ENCODE results near the gene IP6K1. TPM values are rescaled to one million over a fixed set of nuclear protein-coding genes. Genes with fewer than 3 reads are reported as not detected.
A peak's percentile ranks its signal among the peaks of the same experiment; 100 is the strongest.

IP6K1 gene
- total and polyA plus RNA-seq, 2 donors (not counting 1 experiment from before 2014, with no cell fraction given) = 27.8 to 77.8 TPM

DNA sequence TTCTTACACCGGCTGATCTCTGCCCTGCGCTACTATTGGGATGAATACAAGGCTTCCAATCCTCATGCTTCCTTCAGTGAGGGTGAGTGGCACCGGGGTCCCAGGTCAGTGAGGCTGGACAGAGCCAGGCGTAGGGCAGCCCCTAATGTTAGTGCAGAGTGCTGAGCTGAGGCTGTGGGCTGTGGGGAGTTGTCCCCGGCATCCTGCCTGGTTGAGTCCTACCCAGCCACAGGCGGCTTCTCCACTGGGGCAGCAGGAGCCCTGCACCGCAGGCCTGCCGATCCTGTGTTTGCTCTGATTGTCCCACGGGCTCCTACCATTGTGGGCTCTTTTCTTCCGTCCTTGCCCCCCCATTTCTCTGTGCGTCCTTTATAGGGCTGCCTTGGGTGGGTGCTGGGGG, 83.7 kb downstream of the IP6K1 start:
- Histone ChIP-seq H3K4me3 (ENCODE audit: control extremely low read depth in 1 of 5, extremely low read depth in 1 of 5, insufficient read depth in 1 of 5, low read depth in 2 of 5, low read length in 4 of 5) (no peak overlapping the region), H3K4me1 (ENCODE audit: control insufficient read depth in 2 of 2, insufficient read depth in 2 of 2, low read length in 2 of 2) (no peaks in the 10 kb centered on the region), H2AFZ (ENCODE audit: insufficient read depth, low read depth, low read length, poor library complexity, severe bottlenecking) (no peak overlapping the region), H3K27ac (ENCODE audit: low read length in 2 of 2) (no peak overlapping the region), H3K27me3 (replicated peaks in 1 of 4; ENCODE audit: control extremely low read depth in 1 of 4, control insufficient read depth in 3 of 4, insufficient read depth in 4 of 4, low read length in 3 of 4) (no peaks in the 10 kb centered on the region), H3K9ac (ENCODE audit: low read length) (no peak overlapping the region), H3K4me2 (replicated peaks; ENCODE audit: low read depth, low read length, poor library complexity, severe bottlenecking) (no peak overlapping the region), H3K79me2 (ENCODE audit: control insufficient read depth, insufficient read depth, low read length) (no peaks in the 10 kb centered on the region), H4K20me1 (ENCODE audit: control insufficient read depth, insufficient read depth, low read length, poor library complexity, severe bottlenecking) (no peaks in the 10 kb centered on the region), H3K9me3 (ENCODE audit: control extremely low read depth in 1 of 3, control insufficient read depth in 2 of 3, insufficient read depth in 1 of 3, low read length in 2 of 3) (peaks cover 0 to 3% (median 0%) of the 10 kb centered on the region in 3 donors), H3K36me3 (replicated peaks in 1 of 2; ENCODE audit: control extremely low read depth in 1 of 2, control insufficient read depth in 1 of 2, extremely low read depth in 1 of 2, insufficient read depth in 2 of 2, low read length in 1 of 2) (peaks cover 0 to 49% of the 10 kb centered on the region in 2 experiments)
- 94% methylated on average over 9 of the region's 11 CpGs for WGBS (ENCODE audit: insufficient coverage)
- intact Hi-C loops (cut with micrococcal nuclease) = loop anchor here (1.0 kb wide), 2 partner anchors 100 to 204 kb away; no protein-coding TSS in a partner anchor
- H3K4me3 Mint-ChIP-seq = no peak overlapping the region
- CTCF ChIA-PET = interaction anchor here (0.6 to 5.0 kb wide), 4 partner anchors 16 to 370 kb away, joined by 3 to 40 read pairs (median 7); no protein-coding TSS in a partner anchor
- H3K4me1 Mint-ChIP-seq = peaks cover 6% of the 10 kb centered on the region
- no peaks in the 10 kb centered on the region for H3K9me3 Mint-ChIP-seq (ENCODE audit: insufficient read depth)
- TF ChIP-seq EZH2 (IDR thresholded peaks at IDR 0.05; ENCODE audit: borderline replicate concordance, insufficient read depth, low read depth, low read length, poor library complexity, severe bottlenecking) = no peak
- TF ChIP-seq, protein P1, sequence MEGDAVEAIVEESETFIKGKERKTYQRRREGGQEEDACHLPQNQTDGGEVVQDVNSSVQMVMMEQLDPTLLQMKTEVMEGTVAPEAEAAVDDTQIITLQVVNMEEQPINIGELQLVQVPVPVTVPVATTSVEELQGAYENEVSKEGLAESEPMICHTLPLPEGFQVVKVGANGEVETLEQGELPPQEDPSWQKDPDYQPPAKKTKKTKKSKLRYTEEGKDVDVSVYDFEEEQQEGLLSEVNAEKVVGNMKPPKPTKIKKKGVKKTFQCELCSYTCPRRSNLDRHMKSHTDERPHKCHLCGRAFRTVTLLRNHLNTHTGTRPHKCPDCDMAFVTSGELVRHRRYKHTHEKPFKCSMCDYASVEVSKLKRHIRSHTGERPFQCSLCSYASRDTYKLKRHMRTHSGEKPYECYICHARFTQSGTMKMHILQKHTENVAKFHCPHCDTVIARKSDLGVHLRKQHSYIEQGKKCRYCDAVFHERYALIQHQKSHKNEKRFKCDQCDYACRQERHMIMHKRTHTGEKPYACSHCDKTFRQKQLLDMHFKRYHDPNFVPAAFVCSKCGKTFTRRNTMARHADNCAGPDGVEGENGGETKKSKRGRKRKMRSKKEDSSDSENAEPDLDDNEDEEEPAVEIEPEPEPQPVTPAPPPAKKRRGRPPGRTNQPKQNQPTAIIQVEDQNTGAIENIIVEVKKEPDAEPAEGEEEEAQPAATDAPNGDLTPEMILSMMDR (IDR thresholded peaks at IDR 0.05) = no peak
- ATAC-seq (ENCODE audit: low read depth) = no peak
- H3K27me3 Mint-ChIP-seq = no peaks in the 10 kb centered on the region
- POLR2A ChIA-PET = no interaction called here
- H3K27ac Mint-ChIP-seq = no peak overlapping the region
- no peak for DNase-seq

DNA sequence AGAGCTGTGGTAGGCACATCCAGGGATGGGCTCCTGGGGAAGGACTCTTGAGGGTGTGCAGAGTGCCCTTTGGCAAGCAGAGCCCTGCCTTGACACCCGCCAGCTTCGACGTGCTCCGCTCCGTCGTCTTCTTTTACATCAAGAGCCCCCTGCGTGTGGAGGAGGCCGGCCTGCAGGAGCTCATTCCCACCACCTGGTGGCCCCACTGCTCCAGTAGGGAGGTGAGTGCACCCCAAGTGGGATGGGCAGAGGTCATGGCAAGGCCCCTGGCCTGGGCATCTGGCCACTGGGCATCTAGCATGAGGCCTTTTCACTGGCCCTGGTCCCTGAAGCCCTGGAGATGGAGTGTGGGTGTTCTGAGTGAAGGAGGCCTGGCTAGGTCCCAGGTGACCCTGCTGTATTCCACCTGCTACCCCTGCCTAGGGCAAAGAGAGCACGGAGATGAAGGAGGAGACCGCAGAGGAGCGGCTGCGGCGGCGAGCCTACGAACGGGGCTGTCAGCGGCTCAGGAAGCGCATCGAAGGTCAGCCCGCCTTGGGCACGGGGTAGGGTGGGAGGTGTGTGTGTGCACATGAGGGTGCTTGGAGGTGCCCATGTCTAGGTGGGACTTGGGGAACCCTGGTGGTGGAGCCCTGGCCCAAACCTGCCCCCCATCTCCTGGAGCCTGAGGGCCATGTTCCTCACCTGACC, 84.8 kb downstream of the IP6K1 start:
- Histone ChIP-seq H3K27ac (ENCODE audit: low read length in 2 of 2) (no peak overlapping the region), H3K36me3 (replicated peaks in 1 of 2; ENCODE audit: control extremely low read depth in 1 of 2, control insufficient read depth in 1 of 2, extremely low read depth in 1 of 2, insufficient read depth in 2 of 2, low read length in 1 of 2) (peaks cover 0 to 52% of the 10 kb centered on the region in 2 experiments), H2AFZ (ENCODE audit: insufficient read depth, low read depth, low read length, poor library complexity, severe bottlenecking) (no peak overlapping the region), H3K9ac (ENCODE audit: low read length) (no peak overlapping the region), H3K79me2 (ENCODE audit: control insufficient read depth, insufficient read depth, low read length) (no peaks in the 10 kb centered on the region), H3K4me2 (replicated peaks; ENCODE audit: low read depth, low read length, poor library complexity, severe bottlenecking) (no peak overlapping the region), H3K9me3 (ENCODE audit: control extremely low read depth in 1 of 3, control insufficient read depth in 2 of 3, insufficient read depth in 1 of 3, low read length in 2 of 3) (peaks cover 0 to 3% (median 0%) of the 10 kb centered on the region in 3 donors), H3K4me1 (ENCODE audit: control insufficient read depth in 2 of 2, insufficient read depth in 2 of 2, low read length in 2 of 2) (no peaks in the 10 kb centered on the region), H4K20me1 (ENCODE audit: control insufficient read depth, insufficient read depth, low read length, poor library complexity, severe bottlenecking) (no peaks in the 10 kb centered on the region), H3K4me3 (ENCODE audit: control extremely low read depth in 1 of 5, extremely low read depth in 1 of 5, insufficient read depth in 1 of 5, low read depth in 2 of 5, low read length in 4 of 5) (no peak overlapping the region), H3K27me3 (replicated peaks in 1 of 4; ENCODE audit: control extremely low read depth in 1 of 4, control insufficient read depth in 3 of 4, insufficient read depth in 4 of 4, low read length in 3 of 4) (no peaks in the 10 kb centered on the region)
- H3K9me3 Mint-ChIP-seq (ENCODE audit: insufficient read depth) = no peaks in the 10 kb centered on the region
- intact Hi-C loops (cut with micrococcal nuclease) = no loop called here
- TF ChIP-seq EZH2 (IDR thresholded peaks at IDR 0.05; ENCODE audit: borderline replicate concordance, insufficient read depth, low read depth, low read length, poor library complexity, severe bottlenecking) = no peak
- TF ChIP-seq, protein P1 (IDR thresholded peaks at IDR 0.05) = peak; percentile 26
- ChIA-PET POLR2A (interaction anchor here (0.6 kb wide), 1 partner anchor 17 kb away, joined by 3 read pairs; no protein-coding TSS in a partner anchor), CTCF (interaction anchor here (0.6 to 5.0 kb wide), 6 partner anchors 20 to 223 kb away, joined by 3 to 40 read pairs (median 3); no protein-coding TSS in a partner anchor)
- WGBS (ENCODE audit: insufficient coverage) = 91% methylated on average over 14 of the region's 21 CpGs
- no peak overlapping the region for H3K4me3 Mint-ChIP-seq
- peaks cover 4% of the 10 kb centered on the region for H3K4me1 Mint-ChIP-seq
- ATAC-seq (ENCODE audit: low read depth) (no peak), DNase-seq (no peak)
- H3K27me3 Mint-ChIP-seq = no peaks in the 10 kb centered on the region
- H3K27ac Mint-ChIP-seq = no peak overlapping the region
